Hematopoietic multipotent progenitor cell treated with erythropoietin and hydrocortisone succinate and interleukin-3 and kit ligand, for 17 days (in vitro differentiated cells): ENCODE data around the gene IMPACT.

Source experiments
- DNase-seq: peaks from one replicate; pipeline ENCODE4 v3.0.0-alpha.2; 2015; ENCODE audit warnings: low spot score

IMPACT gene

GRCh38 chr18:24479371-24479770 is 52.9 kb downstream of the IMPACT start:
- no peak for DNase-seq

- no peak for DNase-seq
These were observed 56.4 kb downstream of the IMPACT start for GRCh38 chr18:24482821-24483220.

DNA sequence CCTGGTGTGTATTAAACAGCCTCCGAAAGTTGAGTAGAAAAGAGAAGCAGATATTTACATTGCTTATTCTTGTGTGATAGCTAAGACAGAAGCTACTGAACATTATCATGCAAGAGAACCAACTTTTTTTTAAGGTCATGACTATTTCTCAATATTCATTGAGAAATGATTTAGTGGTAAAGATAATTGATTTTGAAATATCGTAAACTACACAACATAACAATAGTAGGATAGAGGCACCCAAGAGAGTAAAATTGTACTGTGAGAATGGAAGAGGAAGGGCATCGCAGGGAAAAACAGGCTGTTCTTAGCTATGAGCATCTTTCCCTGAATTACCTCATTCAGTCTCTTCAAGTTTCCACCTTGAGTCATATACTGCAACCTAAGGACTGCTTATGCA is 59.2 kb downstream of the IMPACT start:
- DNase-seq, result no peak

- no peak for DNase-seq
These were observed 60.2 kb downstream of the IMPACT start for GRCh38 chr18:24486684-24487083.

- DNase-seq, result peak; percentile 39
These were observed 62.5 kb downstream of the IMPACT start for GRCh38 chr18:24488824-24489493.

GRCh38 chr18:24490539-24490938 is 64.1 kb downstream of the IMPACT start:
- no peak for DNase-seq

DNA sequence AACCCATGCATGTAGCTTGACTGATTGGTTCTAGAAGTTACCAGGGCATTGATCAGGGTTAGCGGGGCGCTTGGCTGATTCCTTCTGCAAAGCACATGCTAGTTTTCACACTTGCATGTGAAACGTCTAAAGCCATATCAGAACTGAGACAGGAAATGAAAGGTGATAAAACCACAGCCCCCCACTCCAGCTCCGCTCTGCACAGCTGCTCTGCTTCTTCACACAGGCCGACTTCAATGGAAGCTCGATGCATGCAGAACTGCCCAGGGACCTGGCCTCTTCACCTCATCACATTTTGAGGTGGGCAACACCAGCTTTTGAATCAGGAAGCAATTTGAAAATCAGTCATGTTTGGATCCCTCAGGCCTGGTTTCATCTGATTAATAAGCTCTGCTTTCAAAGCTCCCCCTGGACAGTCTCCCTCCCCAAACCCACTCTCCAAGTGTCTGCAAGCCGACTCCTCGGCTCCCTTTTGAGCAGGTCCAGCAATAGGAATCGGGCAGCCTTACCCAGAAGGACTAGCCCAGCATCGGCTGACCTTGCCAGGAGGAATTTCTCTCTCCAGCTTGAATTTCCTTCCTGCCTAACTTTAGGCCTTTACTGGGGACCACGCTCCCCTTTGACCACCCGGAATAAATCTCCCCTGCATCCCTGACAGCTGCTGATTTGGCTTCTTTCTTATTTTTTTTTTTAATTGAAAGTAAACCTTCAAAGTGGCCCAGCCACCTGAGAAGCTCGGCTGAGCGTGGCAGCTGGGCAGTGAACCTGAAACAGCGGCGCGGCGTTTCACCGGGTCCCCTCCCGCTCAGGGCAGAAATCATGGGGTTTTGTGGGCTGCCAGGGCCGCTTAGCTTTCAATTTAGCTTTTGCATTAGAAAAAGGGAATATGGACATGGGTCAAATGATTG is 65.7 kb downstream of the IMPACT start:
- no peak for DNase-seq

DNA sequence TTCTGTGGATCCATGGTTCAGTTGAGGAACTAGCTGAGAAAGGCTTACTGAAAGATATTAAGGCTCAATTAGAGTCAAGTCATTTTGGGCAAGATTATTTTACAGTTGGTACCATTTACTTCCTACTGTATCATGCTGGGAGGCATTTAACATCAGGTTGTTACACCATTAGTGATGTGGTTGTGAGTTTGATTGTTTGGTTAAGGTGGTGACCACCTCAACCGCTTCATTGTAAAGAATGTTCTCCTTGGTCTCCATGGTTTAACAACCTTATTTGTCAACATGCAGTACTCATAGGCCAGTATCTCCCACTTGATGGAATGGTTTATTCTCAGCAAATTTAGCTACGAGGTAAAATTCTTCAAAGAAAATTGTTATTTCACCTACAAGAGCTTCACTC is 68.1 kb downstream of the IMPACT start:
- DNase-seq, result no peak

- DNase-seq, result no peak
These were observed 70.7 kb downstream of the IMPACT start for GRCh38 chr18:24497031-24497754.

- no peak for DNase-seq
These were observed 73.3 kb downstream of the IMPACT start for GRCh38 chr18:24499814-24500213.

DNA sequence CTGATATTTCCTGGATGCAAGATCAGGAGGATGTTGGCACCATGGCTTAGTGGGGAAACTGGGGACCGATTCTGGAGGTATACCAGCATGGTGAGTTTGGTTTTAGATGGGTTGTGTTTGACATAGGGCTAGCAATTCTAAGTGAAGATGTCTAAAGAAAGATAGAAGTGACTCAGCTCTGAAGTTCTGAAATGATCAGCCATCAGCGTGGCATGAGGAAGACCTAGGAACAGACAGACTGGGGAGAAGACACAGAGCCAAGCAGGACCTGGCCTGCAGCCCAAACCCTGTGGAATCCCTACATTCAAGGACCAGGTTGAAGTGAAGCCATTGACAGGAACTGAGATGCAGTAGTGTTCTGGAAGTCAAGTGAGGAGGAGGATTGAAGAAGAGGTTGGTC is 73.7 kb downstream of the IMPACT start:
- DNase-seq, result no peak

DNA sequence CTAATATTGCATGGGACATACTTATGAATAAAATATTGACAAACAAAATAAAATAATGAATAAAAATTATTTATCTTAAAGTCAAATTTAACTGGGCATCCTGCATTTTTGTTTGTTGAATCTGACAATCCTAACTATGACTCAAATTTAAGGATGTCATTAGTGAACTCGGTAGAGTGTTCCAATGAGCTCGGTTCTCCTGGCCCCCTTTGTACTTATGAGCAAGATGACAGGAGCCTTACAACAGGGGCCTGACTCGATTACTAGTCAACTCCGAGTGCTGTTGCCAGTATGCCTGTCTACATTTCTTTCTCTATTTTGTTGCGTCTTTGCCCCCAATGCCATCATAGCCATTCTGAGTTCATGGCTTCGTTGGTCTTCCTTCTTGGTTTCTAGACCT is 74.3 kb downstream of the IMPACT start:
- DNase-seq, result no peak

GRCh38 chr18:24502667-24503523 is 76.4 kb downstream of the IMPACT start:
- DNase-seq, result no peak
